Transverse colon (tissue), 4 donors: ENCODE data around the gene CCL1. TPM values are rescaled to one million over a fixed set of nuclear protein-coding genes. Genes with fewer than 3 reads are reported as not detected.

Experiments
- DNase-seq: peaks from one replicate; pipeline ENCODE4 v3.0.0-alpha.2; 2019
- H3K27ac ChIP-seq, 4 donors: fragments of 200-600 bp; sonication (generic); 2 replicates each; pipeline ENCODE4 v1.5.1; 2016 to 2018; ENCODE audit warnings: inconsistent platforms in 4 of 4
- H3K27me3 ChIP-seq: fragments of 200-600 bp; sonication (generic); 2 replicates; pipeline ENCODE4 v1.5.1; 2017; ENCODE audit warnings: inconsistent platforms
- H3K36me3 ChIP-seq, 4 donors: fragments of 200-600 bp; sonication (generic); 2 replicates each; pipeline ENCODE4 v1.5.1; 2017 to 2019; ENCODE audit warnings: inconsistent platforms in 4 of 4
- H3K4me1 ChIP-seq, 4 donors: fragments of 200-600 bp; sonication (generic); 2 replicates each; pipeline ENCODE4 v1.5.1; 2017 to 2020; ENCODE audit warnings: inconsistent platforms in 4 of 4
- H3K4me3 ChIP-seq, 4 donors: fragments of 200-600 bp; sonication (generic); 1 replicate in 1 of 4; 2 replicates in 3 of 4; pipeline versions ENCODE4 v1.5.1 to v1.6.1; 2017 to 2019; ENCODE audit warnings: inconsistent platforms in 4 of 4
- H3K9me3 ChIP-seq, 2 donors: fragments of 200-600 bp; sonication (generic); 2 replicates each; pipeline ENCODE4 v1.5.1; 2017 to 2019; ENCODE audit warnings: inconsistent platforms in 2 of 2
- CTCF ChIP-seq, 5 experiments: fragments of 200-600 bp in 3 of 5; fragments of 450-650 bp in 2 of 5; sonication (generic) in 3 of 5; IDR thresholded peaks; 1 replicate in 2 of 5; 2 replicates in 3 of 5; pipeline ENCODE4 v1.5.1; 2016 to 2017; ENCODE audit warnings: antibody characterized with exemption in 5 of 5, inconsistent platforms in 3 of 5, mild to moderate bottlenecking in 2 of 5, moderate library complexity in 1 of 5
- EP300 ChIP-seq: sonication (generic); formaldehyde crosslinking; IDR thresholded peaks from one replicate; pipeline ENCODE4 v1.6.1; 2017; ENCODE audit warnings: antibody characterized with exemption, low read depth
- POLR2A ChIP-seq: fragments of 450-650 bp; IDR thresholded peaks from one replicate; pipeline ENCODE4 v1.6.1; 2016; ENCODE audit warnings: antibody characterized with exemption, mild to moderate bottlenecking, moderate library complexity
- POLR2AphosphoS5 ChIP-seq, 3 donors: sonication (generic); formaldehyde crosslinking; IDR thresholded peaks; one replicate each; pipeline ENCODE4 v1.6.1; 2016; ENCODE audit warnings: antibody characterized with exemption in 3 of 3
- WGBS, 2 donors: methylation state at CpG; one replicate each; pipeline ENCODE4 v1.1.5; 2018; ENCODE audit warnings: low coverage in 1 of 2; 5-methylcytosine and 5-hydroxymethylcytosine counted together
- in situ Hi-C, 4 donors: fragments of 200-750 bp; cut with MboI; loops; one replicate each; pipeline versions ENCODE4 v1.15.0 to v1.15.1; 2017; ENCODE audit warnings: low sequenced_read_pairs in 3 of 4, low pct_ligation_motif_present in 1 of 4, low pct_unique_long_range_greater_than_20kb in 1 of 4
- intact Hi-C: fragments of 100-400 bp; cut with DNase I; formaldehyde crosslinking; loops from one replicate; pipeline ENCODE4 v1.15.1; 2023; ENCODE audit warnings: low total_unique reads
- total RNA-seq, 4 donors: library from RNA; depleted of rRNA; stranded (reverse); fragments of >200 nt; gene quantifications; one replicate each; pipeline ENCODE4 v1.1.0, GENCODE V29; 2016

CCL1 gene
- total RNA-seq, 4 donors from 2014 or later = not detected

GRCh38 chr17:34352191-34352590 is 10.8 kb downstream of the CCL1 start:
- H3K27ac ChIP-seq = peak overlapping the region in 1 of 4 donors; percentile 17
- H3K4me1 ChIP-seq = no peaks in the 10 kb centered on the region
- no peak overlapping the region for H3K4me3 ChIP-seq
- DNase-seq = no peak
- no peaks in the 10 kb centered on the region for H3K27me3 ChIP-seq
- intact Hi-C loops (no loop called here), in situ Hi-C loops (no loop called here)
- TF ChIP-seq POLR2A (no peak), EP300 (no peak), POLR2AphosphoS5 (IDR thresholded peaks at IDR 0.05) (no peak), CTCF (IDR thresholded peaks at IDR 0.05) (no peak)
- H3K9me3 ChIP-seq = no peaks in the 10 kb centered on the region
- no peaks in the 10 kb centered on the region for H3K36me3 ChIP-seq

GRCh38 chr17:34351096-34351495 is 11.9 kb downstream of the CCL1 start:
- H3K9me3 ChIP-seq = no peaks in the 10 kb centered on the region
- intact Hi-C loops = no loop called here
- DNase-seq = no peak
- no peaks in the 10 kb centered on the region for H3K36me3 ChIP-seq
- WGBS, 2 donors = 74 to 89% methylated on average over 1 of the region's 1 CpG
- H3K27me3 ChIP-seq = no peaks in the 10 kb centered on the region
- peak overlapping the region in 2 of 4 donors; percentile 42 to 43 for H3K27ac ChIP-seq
- TF ChIP-seq POLR2AphosphoS5 (IDR thresholded peaks at IDR 0.05) = no peak
- TF ChIP-seq CTCF (IDR thresholded peaks at IDR 0.05) = no peak
- no peak for TF ChIP-seq POLR2A
- no peak for TF ChIP-seq EP300
- H3K4me1 ChIP-seq = no peaks in the 10 kb centered on the region
- in situ Hi-C loops = no loop called here
- no peak overlapping the region for H3K4me3 ChIP-seq

GRCh38 chr17:34349751-34350150 is 13.3 kb downstream of the CCL1 start:
- in situ Hi-C loops = no loop called here
- H3K4me3 ChIP-seq = no peak overlapping the region
- no peaks in the 10 kb centered on the region for H3K36me3 ChIP-seq
- intact Hi-C loops = no loop called here
- no peaks in the 10 kb centered on the region for H3K27me3 ChIP-seq
- 73% methylated on average over 4 of the region's 4 CpGs; no CpG with 5 or more reads in 1 of the 2 donors for WGBS, 2 donors
- no peaks in the 10 kb centered on the region for H3K9me3 ChIP-seq
- H3K27ac ChIP-seq = no peak overlapping the region
- no peak for DNase-seq
- H3K4me1 ChIP-seq = no peaks in the 10 kb centered on the region
- no peak for TF ChIP-seq POLR2AphosphoS5 (IDR thresholded peaks at IDR 0.05)
- no peak for TF ChIP-seq POLR2A
- no peak for TF ChIP-seq CTCF (IDR thresholded peaks at IDR 0.05)
- TF ChIP-seq EP300 = no peak

- no peak for TF ChIP-seq CTCF (IDR thresholded peaks at IDR 0.05)
- TF ChIP-seq POLR2A = no peak
- TF ChIP-seq POLR2AphosphoS5 (IDR thresholded peaks at IDR 0.05) = no peak
- TF ChIP-seq EP300 = no peak
- no peaks in the 10 kb centered on the region for H3K36me3 ChIP-seq
- intact Hi-C loops = no loop called here
- no peak overlapping the region for H3K4me3 ChIP-seq
- no peak overlapping the region for H3K27ac ChIP-seq
- 37 to 43% methylated on average over 3 to 4 of the region's 4 CpGs for WGBS, 2 donors
- no peak for DNase-seq
- in situ Hi-C loops = no loop called here
- H3K9me3 ChIP-seq = no peaks in the 10 kb centered on the region
- H3K4me1 ChIP-seq = no peaks in the 10 kb centered on the region
- no peaks in the 10 kb centered on the region for H3K27me3 ChIP-seq
Measured at GRCh38 chr17:34347063-34347462, 16.0 kb downstream of the CCL1 start.
